SK-N-SH treated with all-trans-retinoic acid at 6 μM for 48 hours (cell line): ENCODE measurements around the gene TNFSF13.

Experiments
- ATAC-seq: fragments of 200-7000 bp; cut with Tn5 transposase; 3 replicates; pipeline ENCODE4 v1.9.1; 2020; ENCODE audit warnings: mild to moderate bottlenecking, moderate library complexity
- ARNTL ChIP-seq: fragments of 450-650 bp; formaldehyde crosslinking; IDR thresholded peaks from 2 replicates; pipeline ENCODE4 v1.5.0; 2020; ENCODE audit warnings: low read depth, mild to moderate bottlenecking, moderate library complexity, borderline replicate concordance
- BACH2 ChIP-seq: fragments of 250-450 bp; sonication (Bioruptor Pico); IDR thresholded peaks from 2 replicates; pipeline ENCODE4 v1.9.0; 2021; ENCODE audit warnings: mild to moderate bottlenecking, borderline replicate concordance
- CSRNP3 ChIP-seq: fragments of 250-450 bp; sonication (Bioruptor Pico); IDR thresholded peaks from 2 replicates; pipeline ENCODE4 v1.5.1; 2021; ENCODE audit warnings: mild to moderate bottlenecking, moderate library complexity
- GLIS3 ChIP-seq: fragments of 250-450 bp; sonication (Bioruptor Pico); IDR thresholded peaks from 2 replicates; pipeline ENCODE4 v1.5.0; 2020; ENCODE audit warnings: mild to moderate bottlenecking, moderate library complexity
- ISL1 ChIP-seq: fragments of 250-450 bp; sonication (Bioruptor Pico); IDR thresholded peaks from 2 replicates; pipeline ENCODE4 v2.1.2; 2022; ENCODE audit warnings: mild to moderate bottlenecking, moderate library complexity
- OSR1 ChIP-seq: fragments of 250-450 bp; sonication (Bioruptor Pico); IDR thresholded peaks from 2 replicates; pipeline ENCODE4 v1.8.0; 2022; ENCODE audit warnings: moderate library complexity, mild to moderate bottlenecking, inconsistent platforms
- PATZ1 ChIP-seq: fragments of 250-450 bp; sonication (Bioruptor Pico); IDR thresholded peaks from 2 replicates; pipeline ENCODE4 v1.8.0; 2020; ENCODE audit warnings: mild to moderate bottlenecking, moderate library complexity, borderline replicate concordance
- PPARA ChIP-seq: fragments of 250-450 bp; sonication (Bioruptor Pico); IDR thresholded peaks from 2 replicates; pipeline ENCODE4 v1.5.0; 2020; ENCODE audit warnings: mild to moderate bottlenecking, borderline replicate concordance
- TCF4 ChIP-seq: fragments of 250-450 bp; sonication (Bioruptor Pico); IDR thresholded peaks from 2 replicates; pipeline ENCODE4 v1.8.0; 2021; ENCODE audit warnings: mild to moderate bottlenecking, moderate library complexity, borderline replicate concordance
- ZC3H10 ChIP-seq: fragments of 250-450 bp; sonication (Bioruptor Pico); IDR thresholded peaks from 2 replicates; pipeline ENCODE4 v1.5.1; 2021; ENCODE audit warnings: mild to moderate bottlenecking, moderate library complexity
- ZFP3 ChIP-seq: fragments of 250-450 bp; sonication (Bioruptor Pico); IDR thresholded peaks from 2 replicates; pipeline ENCODE4 v1.5.0; 2020; ENCODE audit warnings: mild to moderate bottlenecking, moderate library complexity
- ZNF565 ChIP-seq: fragments of 450-650 bp; formaldehyde crosslinking; conservative IDR thresholded peaks from 2 replicates; pipeline ENCODE4 v1.5.0; 2020; ENCODE audit warnings: low read depth, mild to moderate bottlenecking, moderate library complexity
- ZNF70 ChIP-seq: fragments of 450-650 bp; formaldehyde crosslinking; IDR thresholded peaks from 2 replicates; pipeline ENCODE4 v1.5.0; 2020; ENCODE audit warnings: mild to moderate bottlenecking, moderate library complexity
- TF ChIP-seq, protein P1 (sequence below): fragments of 250-450 bp; sonication (Bioruptor Pico); IDR thresholded peaks from 2 replicates; pipeline ENCODE4 v1.8.0; 2021; ENCODE audit warnings: low read depth, mild to moderate bottlenecking, moderate library complexity, borderline replicate concordance
- TF ChIP-seq, protein P2 (sequence below): fragments of 250-450 bp; sonication (Bioruptor Pico); IDR thresholded peaks from 2 replicates; pipeline ENCODE4 v1.5.1; 2020; ENCODE audit warnings: low read depth, mild to moderate bottlenecking, moderate library complexity
- TF ChIP-seq, protein P3 (sequence below): fragments of 250-450 bp; sonication (Bioruptor Pico); IDR thresholded peaks from 2 replicates; pipeline ENCODE4 v1.5.0; 2020; ENCODE audit warnings: mild to moderate bottlenecking, moderate library complexity

Gene TNFSF13

GRCh38 chr17:7561589-7562207 lies 3.1 kb downstream of the TNFSF13 start, which contains the start of gene SENP3:
TSS of gene SENP3 (plus strand) at chr17:7561919. CDS start at chr17:7563077, 1,158 bp downstream.
- ATAC-seq: peak; percentile 90
- no peak for TF ChIP-seq PPARA (CRISPR knock-in tag)
- TF ChIP-seq ISL1 (CRISPR knock-in tag): no peak
- TF ChIP-seq CSRNP3 (CRISPR knock-in tag): no peak
- TF ChIP-seq PATZ1 (CRISPR knock-in tag): no peak
- TF ChIP-seq, protein P1, sequence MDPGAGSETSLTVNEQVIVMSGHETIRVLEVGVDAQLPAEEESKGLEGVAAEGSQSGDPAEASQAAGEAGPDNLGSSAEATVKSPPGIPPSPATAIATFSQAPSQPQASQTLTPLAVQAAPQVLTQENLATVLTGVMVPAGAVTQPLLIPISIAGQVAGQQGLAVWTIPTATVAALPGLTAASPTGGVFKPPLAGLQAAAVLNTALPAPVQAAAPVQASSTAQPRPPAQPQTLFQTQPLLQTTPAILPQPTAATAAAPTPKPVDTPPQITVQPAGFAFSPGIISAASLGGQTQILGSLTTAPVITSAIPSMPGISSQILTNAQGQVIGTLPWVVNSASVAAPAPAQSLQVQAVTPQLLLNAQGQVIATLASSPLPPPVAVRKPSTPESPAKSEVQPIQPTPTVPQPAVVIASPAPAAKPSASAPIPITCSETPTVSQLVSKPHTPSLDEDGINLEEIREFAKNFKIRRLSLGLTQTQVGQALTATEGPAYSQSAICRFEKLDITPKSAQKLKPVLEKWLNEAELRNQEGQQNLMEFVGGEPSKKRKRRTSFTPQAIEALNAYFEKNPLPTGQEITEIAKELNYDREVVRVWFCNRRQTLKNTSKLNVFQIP (CRISPR knock-in tag): no peak
- no peak for TF ChIP-seq BACH2 (CRISPR knock-in tag)
- TF ChIP-seq ZFP3: no peak
- TF ChIP-seq, protein P2, sequence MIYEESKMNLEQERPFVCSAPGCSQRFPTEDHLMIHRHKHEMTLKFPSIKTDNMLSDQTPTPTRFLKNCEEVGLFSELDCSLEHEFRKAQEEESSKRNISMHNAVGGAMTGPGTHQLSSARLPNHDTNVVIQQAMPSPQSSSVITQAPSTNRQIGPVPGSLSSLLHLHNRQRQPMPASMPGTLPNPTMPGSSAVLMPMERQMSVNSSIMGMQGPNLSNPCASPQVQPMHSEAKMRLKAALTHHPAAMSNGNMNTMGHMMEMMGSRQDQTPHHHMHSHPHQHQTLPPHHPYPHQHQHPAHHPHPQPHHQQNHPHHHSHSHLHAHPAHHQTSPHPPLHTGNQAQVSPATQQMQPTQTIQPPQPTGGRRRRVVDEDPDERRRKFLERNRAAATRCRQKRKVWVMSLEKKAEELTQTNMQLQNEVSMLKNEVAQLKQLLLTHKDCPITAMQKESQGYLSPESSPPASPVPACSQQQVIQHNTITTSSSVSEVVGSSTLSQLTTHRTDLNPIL: no peak
- TF ChIP-seq TCF4 (CRISPR knock-in tag): no peak
- TF ChIP-seq OSR1 (CRISPR knock-in tag): no peak
- TF ChIP-seq, all 23 proteins: peak for 0

- ATAC-seq: peak; percentile 5
- TF ChIP-seq ARNTL (CRISPR knock-in tag) (no peak), GLIS3 (CRISPR knock-in tag) (no peak), CSRNP3 (CRISPR knock-in tag) (no peak), TCF4 (CRISPR knock-in tag) (no peak), OSR1 (CRISPR knock-in tag) (no peak)
- TF ChIP-seq, protein P3, sequence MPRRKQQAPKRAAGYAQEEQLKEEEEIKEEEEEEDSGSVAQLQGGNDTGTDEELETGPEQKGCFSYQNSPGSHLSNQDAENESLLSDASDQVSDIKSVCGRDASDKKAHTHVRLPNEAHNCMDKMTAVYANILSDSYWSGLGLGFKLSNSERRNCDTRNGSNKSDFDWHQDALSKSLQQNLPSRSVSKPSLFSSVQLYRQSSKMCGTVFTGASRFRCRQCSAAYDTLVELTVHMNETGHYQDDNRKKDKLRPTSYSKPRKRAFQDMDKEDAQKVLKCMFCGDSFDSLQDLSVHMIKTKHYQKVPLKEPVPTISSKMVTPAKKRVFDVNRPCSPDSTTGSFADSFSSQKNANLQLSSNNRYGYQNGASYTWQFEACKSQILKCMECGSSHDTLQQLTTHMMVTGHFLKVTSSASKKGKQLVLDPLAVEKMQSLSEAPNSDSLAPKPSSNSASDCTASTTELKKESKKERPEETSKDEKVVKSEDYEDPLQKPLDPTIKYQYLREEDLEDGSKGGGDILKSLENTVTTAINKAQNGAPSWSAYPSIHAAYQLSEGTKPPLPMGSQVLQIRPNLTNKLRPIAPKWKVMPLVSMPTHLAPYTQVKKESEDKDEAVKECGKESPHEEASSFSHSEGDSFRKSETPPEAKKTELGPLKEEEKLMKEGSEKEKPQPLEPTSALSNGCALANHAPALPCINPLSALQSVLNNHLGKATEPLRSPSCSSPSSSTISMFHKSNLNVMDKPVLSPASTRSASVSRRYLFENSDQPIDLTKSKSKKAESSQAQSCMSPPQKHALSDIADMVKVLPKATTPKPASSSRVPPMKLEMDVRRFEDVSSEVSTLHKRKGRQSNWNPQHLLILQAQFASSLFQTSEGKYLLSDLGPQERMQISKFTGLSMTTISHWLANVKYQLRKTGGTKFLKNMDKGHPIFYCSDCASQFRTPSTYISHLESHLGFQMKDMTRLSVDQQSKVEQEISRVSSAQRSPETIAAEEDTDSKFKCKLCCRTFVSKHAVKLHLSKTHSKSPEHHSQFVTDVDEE (CRISPR knock-in tag): no peak
Observed at GRCh38 chr17:7562208-7562605, 3.7 kb downstream of the TNFSF13 start.

DNA sequence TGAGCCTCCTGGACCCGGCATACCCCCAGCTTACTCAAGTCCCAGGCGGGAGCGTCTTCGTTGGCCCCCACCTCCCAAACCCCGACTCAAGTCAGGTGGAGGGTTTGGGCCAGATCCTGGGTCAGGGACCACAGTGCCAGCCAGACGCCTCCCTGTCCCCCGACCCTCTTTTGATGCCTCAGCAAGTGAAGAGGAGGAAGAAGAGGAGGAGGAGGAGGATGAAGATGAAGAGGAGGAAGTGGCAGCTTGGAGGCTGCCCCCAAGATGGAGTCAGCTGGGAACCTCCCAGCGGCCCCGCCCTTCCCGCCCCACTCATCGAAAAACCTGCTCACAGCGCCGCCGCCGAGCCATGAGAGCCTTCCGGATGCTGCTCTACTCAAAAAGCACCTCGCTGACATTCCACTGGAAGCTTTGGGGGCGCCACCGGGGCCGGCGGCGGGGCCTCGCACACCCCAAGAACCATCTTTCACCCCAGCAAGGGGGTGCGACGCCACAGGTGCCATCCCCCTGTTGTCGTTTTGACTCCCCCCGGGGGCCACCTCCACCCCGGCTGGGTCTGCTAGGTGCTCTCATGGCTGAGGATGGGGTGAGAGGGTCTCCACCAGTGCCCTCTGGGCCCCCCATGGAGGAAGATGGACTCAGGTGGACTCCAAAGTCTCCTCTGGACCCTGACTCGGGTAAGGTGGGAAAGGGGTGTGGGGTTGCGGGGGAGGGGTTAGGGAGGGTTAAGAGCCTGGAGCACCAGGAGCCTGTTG lies 4.7 kb downstream of the TNFSF13 start:
- no peak for ATAC-seq
- TF ChIP-seq ARNTL (CRISPR knock-in tag) (no peak), ZFP3 (no peak), PATZ1 (CRISPR knock-in tag) (no peak), ZNF565 (CRISPR knock-in tag) (no peak), ISL1 (CRISPR knock-in tag) (no peak), ZC3H10 (CRISPR knock-in tag) (no peak), ZNF70 (CRISPR knock-in tag) (no peak)
- TF ChIP-seq, protein P3 (CRISPR knock-in tag): no peak
- TF ChIP-seq, protein P2: no peak
